GM12873 (cell line): Measurements from ENCODE around the gene ADAM22.

Experiments
- TF ChIP-seq, protein P1 (sequence below): IDR thresholded peaks from 2 replicates; pipeline ENCODE4 v1.5.1; 2012; ENCODE audit warnings: low read depth, mild to moderate bottlenecking, moderate library complexity, low read length, control low read depth; ENCODE audit not compliant: insufficient read depth; ENCODE audit errors: missing control alignments

ADAM22 gene

DNA sequence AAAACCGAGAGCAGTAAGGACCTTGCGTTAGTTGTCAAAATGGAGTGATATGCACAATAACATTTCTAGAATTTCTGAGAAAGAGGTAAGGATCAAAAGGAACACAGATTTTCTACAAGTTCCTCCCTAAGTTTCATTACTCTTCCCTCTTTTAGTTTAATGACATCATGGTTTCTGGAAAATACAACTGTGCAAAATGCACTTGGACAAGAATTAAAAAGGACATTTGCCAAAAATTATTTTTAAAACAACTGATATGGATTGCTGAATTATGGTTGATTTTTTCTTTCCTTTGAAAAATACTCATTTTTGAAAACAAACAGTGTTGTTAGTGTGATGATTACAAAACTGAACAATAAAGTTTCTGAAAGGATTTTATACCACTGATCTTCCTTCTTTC, 233.7 kb downstream of the ADAM22 start:
- TF ChIP-seq, protein P1, sequence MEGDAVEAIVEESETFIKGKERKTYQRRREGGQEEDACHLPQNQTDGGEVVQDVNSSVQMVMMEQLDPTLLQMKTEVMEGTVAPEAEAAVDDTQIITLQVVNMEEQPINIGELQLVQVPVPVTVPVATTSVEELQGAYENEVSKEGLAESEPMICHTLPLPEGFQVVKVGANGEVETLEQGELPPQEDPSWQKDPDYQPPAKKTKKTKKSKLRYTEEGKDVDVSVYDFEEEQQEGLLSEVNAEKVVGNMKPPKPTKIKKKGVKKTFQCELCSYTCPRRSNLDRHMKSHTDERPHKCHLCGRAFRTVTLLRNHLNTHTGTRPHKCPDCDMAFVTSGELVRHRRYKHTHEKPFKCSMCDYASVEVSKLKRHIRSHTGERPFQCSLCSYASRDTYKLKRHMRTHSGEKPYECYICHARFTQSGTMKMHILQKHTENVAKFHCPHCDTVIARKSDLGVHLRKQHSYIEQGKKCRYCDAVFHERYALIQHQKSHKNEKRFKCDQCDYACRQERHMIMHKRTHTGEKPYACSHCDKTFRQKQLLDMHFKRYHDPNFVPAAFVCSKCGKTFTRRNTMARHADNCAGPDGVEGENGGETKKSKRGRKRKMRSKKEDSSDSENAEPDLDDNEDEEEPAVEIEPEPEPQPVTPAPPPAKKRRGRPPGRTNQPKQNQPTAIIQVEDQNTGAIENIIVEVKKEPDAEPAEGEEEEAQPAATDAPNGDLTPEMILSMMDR: no peak

DNA sequence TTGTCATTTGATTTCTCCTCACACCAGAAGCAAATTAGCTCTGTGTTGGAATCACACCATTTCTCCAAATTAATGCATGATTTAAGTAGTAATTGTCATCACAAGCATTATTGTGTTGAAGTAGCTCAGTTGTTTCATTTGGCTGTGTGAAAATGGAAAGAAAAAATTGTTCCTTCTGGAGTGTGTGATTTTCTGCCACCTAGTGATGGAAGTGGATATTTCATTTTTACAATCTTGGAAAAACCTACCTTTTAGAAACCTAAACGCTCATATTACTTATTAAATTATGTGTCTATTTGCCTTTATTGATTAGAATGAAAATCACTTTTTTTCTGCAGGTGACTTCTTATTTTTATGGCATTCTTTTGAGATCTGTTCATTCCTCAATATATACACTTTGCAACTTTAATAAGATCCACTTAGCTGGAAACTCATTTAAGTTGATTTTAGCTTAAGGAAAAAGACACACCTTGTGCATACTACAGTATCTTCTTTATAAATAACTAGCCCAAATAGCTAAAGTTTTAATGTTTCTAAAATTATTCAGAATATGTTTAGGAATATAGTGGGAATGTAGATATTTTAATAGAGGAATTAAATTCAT, 235.8 kb downstream of the ADAM22 start:
- TF ChIP-seq, protein P1: peak; percentile 55

DNA sequence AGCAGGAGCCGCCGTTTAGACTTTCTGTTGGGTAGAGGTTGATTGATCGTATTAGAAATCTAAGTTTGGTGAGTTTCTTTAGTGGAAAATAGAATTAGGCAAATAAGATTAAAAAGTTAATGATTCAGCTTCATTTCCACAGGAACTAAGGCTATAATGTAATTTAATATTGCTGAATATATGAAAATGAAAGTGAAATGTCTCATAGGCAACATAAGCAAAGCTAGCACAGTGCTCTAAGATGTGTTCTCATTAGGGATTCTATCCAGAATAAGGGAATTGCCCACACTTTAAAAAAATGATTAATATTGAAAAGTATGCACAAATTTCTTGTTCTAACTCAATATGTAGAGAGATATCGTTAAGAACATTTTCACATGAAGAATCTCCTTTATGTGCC, 238.8 kb downstream of the ADAM22 start:
- TF ChIP-seq, protein P1: no peak

GRCh38 chr7:88176190-88176589, 242.1 kb downstream of the ADAM22 start:
- TF ChIP-seq, protein P1: no peak

DNA sequence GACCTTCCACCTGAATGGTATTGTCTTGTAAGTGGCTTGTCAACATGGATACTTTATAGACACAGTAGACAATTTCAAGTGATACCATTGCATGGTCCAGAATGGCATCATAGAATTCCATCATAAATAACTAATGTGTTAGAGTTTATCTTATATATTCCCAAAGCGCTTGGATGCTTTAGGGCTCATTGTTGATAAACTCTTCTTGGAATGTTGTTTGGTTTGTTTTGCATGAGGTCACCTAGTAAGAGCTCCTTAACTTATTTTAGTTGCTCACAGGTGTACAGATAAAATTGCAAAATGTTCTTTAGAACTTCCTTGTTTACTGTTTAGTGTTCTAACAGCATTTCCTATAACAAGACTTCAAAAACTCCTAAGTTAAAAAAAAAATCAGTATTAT, 249.0 kb downstream of the ADAM22 start:
- TF ChIP-seq, protein P1: no peak

DNA sequence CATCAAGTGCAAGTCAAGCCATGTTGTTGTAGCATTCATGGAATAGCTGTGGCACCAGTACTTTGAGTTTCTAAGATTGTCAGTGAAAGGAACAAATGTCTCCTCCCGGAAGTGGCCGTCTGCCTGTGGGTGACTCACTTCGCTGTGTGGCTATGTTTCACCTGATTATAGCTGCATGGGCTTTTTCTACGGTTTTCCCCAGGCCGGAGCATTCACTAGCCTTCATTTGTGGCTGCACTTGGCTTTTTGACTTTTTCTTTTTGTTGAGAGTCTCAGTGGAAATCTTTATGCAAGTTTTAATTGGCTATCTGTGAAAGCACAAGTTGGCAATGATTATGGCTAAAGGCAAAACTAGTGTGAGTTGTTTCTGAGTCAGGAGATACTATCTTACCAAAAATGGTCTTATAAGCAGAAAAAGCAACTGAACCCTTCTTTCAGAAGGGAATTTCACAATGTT, 250.8 kb downstream of the ADAM22 start:
- TF ChIP-seq, protein P1: no peak

- TF ChIP-seq, protein P1: no peak
Measured at GRCh38 chr7:88185650-88186049, 251.6 kb downstream of the ADAM22 start.
